ENCODE data around the gene GALNT15. TPM values are rescaled to one million over a fixed set of nuclear protein-coding genes. Genes with fewer than 3 reads are reported as not detected.

GALNT15 gene
- total and polyA plus RNA-seq, 2 donors (not counting 1 experiment from before 2014, with no cell fraction given) = 10.7 to 37.7 TPM

DNA sequence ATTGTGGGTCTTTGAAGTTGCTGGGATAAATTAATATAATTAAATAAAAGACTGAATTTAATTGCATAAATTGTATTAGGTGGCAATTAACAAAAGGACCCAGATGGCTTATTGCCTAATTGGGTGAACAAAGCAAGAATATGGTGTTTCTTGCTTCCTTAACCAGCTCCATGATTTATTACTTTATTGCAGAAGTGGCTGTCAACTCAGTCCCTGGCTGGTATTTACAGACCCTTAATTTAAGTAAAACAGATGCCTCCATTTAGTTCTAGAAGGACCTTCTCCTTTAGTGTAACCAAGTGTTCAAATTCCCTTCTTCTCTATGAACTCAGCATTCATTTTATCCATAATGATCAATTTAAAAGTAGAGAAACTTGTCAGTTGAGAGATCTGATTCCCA, 55.2 kb downstream of the GALNT15 start:
- Histone ChIP-seq H3K4me3 (replicated peaks in 1 of 4; ENCODE audit: control extremely low read depth in 1 of 4, insufficient read depth in 1 of 4, low read depth in 3 of 4, low read length in 4 of 4) (no peak overlapping the region), H3K36me3 (ENCODE audit: control insufficient read depth, insufficient read depth, low read length) (no peaks in the 10 kb centered on the region), H3K4me2 (ENCODE audit: extremely low read depth, insufficient read depth, low read length) (no peak overlapping the region), H3K79me2 (ENCODE audit: control insufficient read depth, insufficient read depth, low read length) (no peaks in the 10 kb centered on the region), H4K20me1 (ENCODE audit: control insufficient read depth, extremely low read depth, insufficient read depth, low read length) (no peaks in the 10 kb centered on the region), H3K9ac (ENCODE audit: insufficient read depth, low read length) (no peak overlapping the region), H2AFZ (ENCODE audit: low read length) (no peak overlapping the region), H3K27ac (ENCODE audit: insufficient read depth, low read length) (no peak overlapping the region), H3K9me3 (ENCODE audit: control insufficient read depth, insufficient read depth, low read depth, low read length) (no peaks in the 10 kb centered on the region), H3K27me3 (ENCODE audit: control insufficient read depth, insufficient read depth, low read length) (no peaks in the 10 kb centered on the region), H3K4me1 (ENCODE audit: control insufficient read depth, extremely low read depth, insufficient read depth, low read length) (no peaks in the 10 kb centered on the region)
- no peak for TF ChIP-seq EZH2 (IDR thresholded peaks at IDR 0.05; ENCODE audit: low read length, missing control alignments)
- TF ChIP-seq, protein P1, sequence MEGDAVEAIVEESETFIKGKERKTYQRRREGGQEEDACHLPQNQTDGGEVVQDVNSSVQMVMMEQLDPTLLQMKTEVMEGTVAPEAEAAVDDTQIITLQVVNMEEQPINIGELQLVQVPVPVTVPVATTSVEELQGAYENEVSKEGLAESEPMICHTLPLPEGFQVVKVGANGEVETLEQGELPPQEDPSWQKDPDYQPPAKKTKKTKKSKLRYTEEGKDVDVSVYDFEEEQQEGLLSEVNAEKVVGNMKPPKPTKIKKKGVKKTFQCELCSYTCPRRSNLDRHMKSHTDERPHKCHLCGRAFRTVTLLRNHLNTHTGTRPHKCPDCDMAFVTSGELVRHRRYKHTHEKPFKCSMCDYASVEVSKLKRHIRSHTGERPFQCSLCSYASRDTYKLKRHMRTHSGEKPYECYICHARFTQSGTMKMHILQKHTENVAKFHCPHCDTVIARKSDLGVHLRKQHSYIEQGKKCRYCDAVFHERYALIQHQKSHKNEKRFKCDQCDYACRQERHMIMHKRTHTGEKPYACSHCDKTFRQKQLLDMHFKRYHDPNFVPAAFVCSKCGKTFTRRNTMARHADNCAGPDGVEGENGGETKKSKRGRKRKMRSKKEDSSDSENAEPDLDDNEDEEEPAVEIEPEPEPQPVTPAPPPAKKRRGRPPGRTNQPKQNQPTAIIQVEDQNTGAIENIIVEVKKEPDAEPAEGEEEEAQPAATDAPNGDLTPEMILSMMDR (conservative IDR thresholded peaks at IDR 0.05 in 1 of 2, IDR thresholded peaks at IDR 0.05 in 1 of 2; ENCODE audit: low read depth in 1 of 2, low read length in 2 of 2) = no peak
- DNase-seq (ENCODE audit: low read depth in 2 of 2) = no peak

DNA sequence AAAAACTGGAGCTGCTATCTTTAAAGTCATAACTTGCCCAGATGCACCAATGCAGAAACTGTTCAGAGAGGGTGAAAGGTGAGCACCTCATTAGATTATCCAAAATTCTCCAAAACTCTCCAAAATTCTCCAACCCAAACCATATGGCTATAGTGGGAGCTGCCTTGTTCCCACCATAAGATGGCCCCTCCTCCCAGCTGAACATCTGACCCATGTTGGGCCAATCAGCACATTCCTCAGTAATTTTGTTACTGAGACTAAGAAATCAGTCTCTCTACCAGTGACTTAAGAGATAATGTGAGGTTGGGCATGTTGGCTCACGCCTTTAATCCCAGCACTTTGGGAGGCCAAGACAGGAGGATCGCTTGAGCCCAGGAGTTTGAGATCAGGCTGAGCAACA, 57.5 kb downstream of the GALNT15 start:
- no peak overlapping the region for H3K27ac ChIP-seq (ENCODE audit: insufficient read depth, low read length)
- TF ChIP-seq, protein P1 (conservative IDR thresholded peaks at IDR 0.05 in 1 of 2, IDR thresholded peaks at IDR 0.05 in 1 of 2; ENCODE audit: low read depth in 1 of 2, low read length in 2 of 2) = no peak
- no peak for TF ChIP-seq EZH2 (IDR thresholded peaks at IDR 0.05; ENCODE audit: low read length, missing control alignments)
- no peaks in the 10 kb centered on the region for H3K4me1 ChIP-seq (ENCODE audit: control insufficient read depth, extremely low read depth, insufficient read depth, low read length)
- no peaks in the 10 kb centered on the region for H4K20me1 ChIP-seq (ENCODE audit: control insufficient read depth, extremely low read depth, insufficient read depth, low read length)
- H2AFZ ChIP-seq (ENCODE audit: low read length) = no peak overlapping the region
- no peaks in the 10 kb centered on the region for H3K79me2 ChIP-seq (ENCODE audit: control insufficient read depth, insufficient read depth, low read length)
- H3K9ac ChIP-seq (ENCODE audit: insufficient read depth, low read length) = no peak overlapping the region
- no peaks in the 10 kb centered on the region for H3K36me3 ChIP-seq (ENCODE audit: control insufficient read depth, insufficient read depth, low read length)
- H3K4me2 ChIP-seq (ENCODE audit: extremely low read depth, insufficient read depth, low read length) = no peak overlapping the region
- DNase-seq (ENCODE audit: low read depth in 2 of 2) = no peak
- H3K4me3 ChIP-seq (replicated peaks in 1 of 4; ENCODE audit: control extremely low read depth in 1 of 4, insufficient read depth in 1 of 4, low read depth in 3 of 4, low read length in 4 of 4) = no peak overlapping the region
- H3K9me3 ChIP-seq (ENCODE audit: control insufficient read depth, insufficient read depth, low read depth, low read length) = no peaks in the 10 kb centered on the region
- no peaks in the 10 kb centered on the region for H3K27me3 ChIP-seq (ENCODE audit: control insufficient read depth, insufficient read depth, low read length)

DNA sequence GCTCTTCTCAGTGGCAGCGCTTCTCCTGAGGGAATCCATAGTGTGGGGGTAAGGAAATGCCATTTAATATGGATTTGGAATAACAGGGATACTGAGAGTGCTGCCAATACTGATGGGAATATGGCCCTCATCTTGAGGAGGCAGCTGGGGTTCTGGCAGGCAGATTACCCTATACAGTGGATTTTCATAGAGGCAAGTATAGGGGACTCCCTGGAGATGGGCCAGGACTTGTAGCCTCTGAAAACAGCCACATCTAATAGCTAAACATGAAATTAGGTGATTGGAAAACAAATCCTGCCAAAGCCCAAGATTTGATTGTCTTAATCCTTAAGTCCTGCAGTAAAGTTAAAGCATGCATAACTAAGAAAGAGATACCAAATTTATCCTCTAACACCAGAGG, 59.3 kb downstream of the GALNT15 start:
- Histone ChIP-seq H3K4me2 (ENCODE audit: extremely low read depth, insufficient read depth, low read length) (no peak overlapping the region), H2AFZ (ENCODE audit: low read length) (no peak overlapping the region), H3K36me3 (ENCODE audit: control insufficient read depth, insufficient read depth, low read length) (no peaks in the 10 kb centered on the region), H3K27ac (ENCODE audit: insufficient read depth, low read length) (no peak overlapping the region), H3K79me2 (ENCODE audit: control insufficient read depth, insufficient read depth, low read length) (no peaks in the 10 kb centered on the region), H3K4me3 (replicated peaks in 1 of 4; ENCODE audit: control extremely low read depth in 1 of 4, insufficient read depth in 1 of 4, low read depth in 3 of 4, low read length in 4 of 4) (no peak overlapping the region), H3K27me3 (ENCODE audit: control insufficient read depth, insufficient read depth, low read length) (no peaks in the 10 kb centered on the region), H3K9me3 (ENCODE audit: control insufficient read depth, insufficient read depth, low read depth, low read length) (no peaks in the 10 kb centered on the region), H3K9ac (ENCODE audit: insufficient read depth, low read length) (no peak overlapping the region), H4K20me1 (ENCODE audit: control insufficient read depth, extremely low read depth, insufficient read depth, low read length) (no peaks in the 10 kb centered on the region), H3K4me1 (ENCODE audit: control insufficient read depth, extremely low read depth, insufficient read depth, low read length) (no peaks in the 10 kb centered on the region)
- TF ChIP-seq EZH2 (IDR thresholded peaks at IDR 0.05; ENCODE audit: low read length, missing control alignments) = no peak
- TF ChIP-seq, protein P1 (conservative IDR thresholded peaks at IDR 0.05 in 1 of 2, IDR thresholded peaks at IDR 0.05 in 1 of 2; ENCODE audit: low read depth in 1 of 2, low read length in 2 of 2) = no peak
- DNase-seq (ENCODE audit: low read depth in 2 of 2) = no peak

Data from fibroblast of lung (primary cell).